GM19193 (cell line): ENCODE measurements around the gene MTFMT.

ENCODE experiments used
- POLR2A ChIP-seq: IDR thresholded peaks from 4 replicates; pipeline ENCODE4 v1.6.1; 2011; ENCODE audit not compliant: insufficient read depth, insufficient read length; ENCODE audit errors: extremely low read depth

MTFMT gene

GRCh38 chr15:65028921-65029735 lies at the start of gene MTFMT:
TSS of gene MTFMT (minus strand) at chr15:65029639. CDS start at chr15:65029613, 26 bp downstream.
- peak; percentile 89 for TF ChIP-seq POLR2A

- TF ChIP-seq POLR2A, result no peak
Measured at GRCh38 chr15:65077981-65078352, 48.5 kb upstream of the MTFMT start.

- no peak for TF ChIP-seq POLR2A
Measured at GRCh38 chr15:65077291-65077980, 48.0 kb upstream of the MTFMT start.

- no peak for TF ChIP-seq POLR2A
Measured at GRCh38 chr15:65076486-65077290, 47.2 kb upstream of the MTFMT start, which contains the start of gene KBTBD13. TSS of gene KBTBD13 (plus strand) at chr15:65076746. CDS start at chr15:65076816, 70 bp downstream.

- no peak for TF ChIP-seq POLR2A
Measured at GRCh38 chr15:65072617-65073016, 43.2 kb upstream of the MTFMT start.

GRCh38 chr15:65072027-65072426 lies 42.6 kb upstream of the MTFMT start:
- no peak for TF ChIP-seq POLR2A

- TF ChIP-seq POLR2A, result no peak
Measured at GRCh38 chr15:65071381-65071811, 42.0 kb upstream of the MTFMT start.

GRCh38 chr15:65069779-65070546 lies 40.5 kb upstream of the MTFMT start:
- no peak for TF ChIP-seq POLR2A

GRCh38 chr15:65069179-65069578 lies 39.7 kb upstream of the MTFMT start:
- no peak for TF ChIP-seq POLR2A

- TF ChIP-seq POLR2A, result no peak
Measured at GRCh38 chr15:65068403-65068788, 39.0 kb upstream of the MTFMT start.

- TF ChIP-seq POLR2A, result no peak
Measured at GRCh38 chr15:65067645-65068402, 38.4 kb upstream of the MTFMT start, which contains the start of gene RASL12. TSS of gene RASL12 (minus strand) at chr15:65067991. CDS start at chr15:65067835, 156 bp downstream.

- TF ChIP-seq POLR2A, result no peak
Measured at GRCh38 chr15:65067317-65067644, 37.8 kb upstream of the MTFMT start.

- TF ChIP-seq POLR2A, result no peak
Measured at GRCh38 chr15:65066635-65067316, 37.3 kb upstream of the MTFMT start.
